ENCODE data around the gene FOXN1. TPM values are rescaled to one million over a fixed set of nuclear protein-coding genes. Genes with fewer than 3 reads are reported as not detected.

FOXN1 gene
- total RNA-seq, 2 donors from 2014 or later: 0.32 TPM; not detected in 1

DNA sequence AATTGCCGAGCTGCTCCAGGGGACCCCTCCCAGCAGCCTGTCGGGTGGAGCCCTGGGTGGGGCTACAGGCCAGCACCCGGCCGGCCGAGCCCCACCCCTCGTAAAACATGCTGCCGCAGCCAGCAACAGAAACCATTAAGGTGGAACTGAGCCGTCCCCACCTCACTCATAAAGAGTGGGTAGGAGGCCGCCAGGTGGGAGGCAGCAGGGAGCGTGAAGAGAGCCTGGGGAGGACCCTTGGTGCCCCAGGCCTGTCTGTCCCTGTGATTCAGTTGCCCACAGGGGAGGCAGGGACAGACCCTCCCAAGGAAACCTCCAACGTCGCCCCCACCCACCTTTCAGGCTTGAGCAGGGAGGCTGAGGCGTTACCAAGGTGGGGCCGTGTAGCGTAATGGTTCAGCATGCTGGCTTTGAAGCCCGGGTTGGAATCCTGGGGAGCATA, 8.4 kb downstream of the FOXN1 start:
- TF ChIP-seq, protein P1, sequence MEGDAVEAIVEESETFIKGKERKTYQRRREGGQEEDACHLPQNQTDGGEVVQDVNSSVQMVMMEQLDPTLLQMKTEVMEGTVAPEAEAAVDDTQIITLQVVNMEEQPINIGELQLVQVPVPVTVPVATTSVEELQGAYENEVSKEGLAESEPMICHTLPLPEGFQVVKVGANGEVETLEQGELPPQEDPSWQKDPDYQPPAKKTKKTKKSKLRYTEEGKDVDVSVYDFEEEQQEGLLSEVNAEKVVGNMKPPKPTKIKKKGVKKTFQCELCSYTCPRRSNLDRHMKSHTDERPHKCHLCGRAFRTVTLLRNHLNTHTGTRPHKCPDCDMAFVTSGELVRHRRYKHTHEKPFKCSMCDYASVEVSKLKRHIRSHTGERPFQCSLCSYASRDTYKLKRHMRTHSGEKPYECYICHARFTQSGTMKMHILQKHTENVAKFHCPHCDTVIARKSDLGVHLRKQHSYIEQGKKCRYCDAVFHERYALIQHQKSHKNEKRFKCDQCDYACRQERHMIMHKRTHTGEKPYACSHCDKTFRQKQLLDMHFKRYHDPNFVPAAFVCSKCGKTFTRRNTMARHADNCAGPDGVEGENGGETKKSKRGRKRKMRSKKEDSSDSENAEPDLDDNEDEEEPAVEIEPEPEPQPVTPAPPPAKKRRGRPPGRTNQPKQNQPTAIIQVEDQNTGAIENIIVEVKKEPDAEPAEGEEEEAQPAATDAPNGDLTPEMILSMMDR (IDR thresholded peaks at IDR 0.05): no peak
- peak overlapping the region; percentile 45 for H3K27ac ChIP-seq

DNA sequence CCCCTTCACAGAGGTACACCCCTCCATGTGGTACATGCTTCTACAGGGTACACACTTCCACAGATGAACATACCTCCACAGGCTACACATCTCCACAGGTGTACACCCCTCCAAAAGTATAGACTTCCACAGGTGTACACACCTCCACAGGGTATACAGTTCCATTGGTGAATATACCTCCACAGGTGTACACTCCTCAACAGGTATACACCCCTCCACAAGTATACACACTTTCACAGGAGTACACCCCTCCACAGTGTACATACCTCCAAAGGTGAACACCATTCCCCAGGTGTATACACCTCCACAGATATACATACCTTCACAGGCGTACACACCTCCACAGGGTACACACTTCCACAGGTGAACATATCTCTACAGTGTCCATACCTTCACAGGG, 9.4 kb downstream of the FOXN1 start:
- H3K9ac ChIP-seq (ENCODE audit: low read depth in 2 of 2, low read length in 2 of 2): no peak overlapping the region
- intact Hi-C loops (cut with DNase I): no loop called here
- H3K4me3 ChIP-seq: no peak overlapping the region
- H3K4me1 ChIP-seq: peaks cover 5% of the 10 kb centered on the region
- no peak overlapping the region for H3K27ac ChIP-seq
- no peaks in the 10 kb centered on the region for H3K27me3 ChIP-seq
- no peaks in the 10 kb centered on the region for H3K36me3 ChIP-seq
- H3K9me3 ChIP-seq: no peaks in the 10 kb centered on the region
- TF ChIP-seq, protein P1 (IDR thresholded peaks at IDR 0.05): no peak
- no peak for DNase-seq

More for the DNA sequence above, 8.4 kb downstream of the FOXN1 start:
- H3K9ac ChIP-seq (ENCODE audit: low read depth in 2 of 2, low read length in 2 of 2): peak overlapping the region in 1 of 2 donors; percentile 26
- H3K36me3 ChIP-seq: no peaks in the 10 kb centered on the region
- no peak overlapping the region for H3K4me3 ChIP-seq
- peaks cover 5% of the 10 kb centered on the region for H3K4me1 ChIP-seq
- no peaks in the 10 kb centered on the region for H3K27me3 ChIP-seq
- intact Hi-C loops (cut with DNase I): no loop called here
- no peaks in the 10 kb centered on the region for H3K9me3 ChIP-seq
- peak; percentile 83 for DNase-seq

DNA sequence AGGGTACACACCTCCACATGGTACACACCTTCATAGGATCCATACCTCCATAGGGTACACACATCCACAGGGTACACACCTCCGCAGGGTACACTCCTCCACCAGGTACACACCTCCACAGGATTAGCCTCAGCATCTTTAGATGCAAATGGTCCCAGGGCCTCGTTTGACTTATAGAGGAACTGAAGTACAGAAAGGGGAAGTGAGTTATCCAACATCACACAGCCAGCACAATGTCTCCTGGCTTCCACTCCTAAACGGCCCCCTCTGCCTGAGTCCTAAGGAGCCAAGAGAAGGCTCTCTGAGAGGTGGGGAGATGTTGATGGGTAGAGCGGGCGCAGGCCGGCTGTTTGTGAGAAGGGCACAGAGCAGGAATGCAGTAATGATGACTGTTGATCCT, 12.0 kb downstream of the FOXN1 start:
- no peaks in the 10 kb centered on the region for H3K27me3 ChIP-seq
- TF ChIP-seq, protein P1 (IDR thresholded peaks at IDR 0.05): no peak
- DNase-seq: no peak
- intact Hi-C loops (cut with DNase I): no loop called here
- H3K36me3 ChIP-seq: no peaks in the 10 kb centered on the region
- H3K4me3 ChIP-seq: no peak overlapping the region
- H3K4me1 ChIP-seq: peaks cover 5% of the 10 kb centered on the region
- H3K9ac ChIP-seq (ENCODE audit: low read depth in 2 of 2, low read length in 2 of 2): no peak overlapping the region
- H3K9me3 ChIP-seq: no peaks in the 10 kb centered on the region
- no peak overlapping the region for H3K27ac ChIP-seq

DNA sequence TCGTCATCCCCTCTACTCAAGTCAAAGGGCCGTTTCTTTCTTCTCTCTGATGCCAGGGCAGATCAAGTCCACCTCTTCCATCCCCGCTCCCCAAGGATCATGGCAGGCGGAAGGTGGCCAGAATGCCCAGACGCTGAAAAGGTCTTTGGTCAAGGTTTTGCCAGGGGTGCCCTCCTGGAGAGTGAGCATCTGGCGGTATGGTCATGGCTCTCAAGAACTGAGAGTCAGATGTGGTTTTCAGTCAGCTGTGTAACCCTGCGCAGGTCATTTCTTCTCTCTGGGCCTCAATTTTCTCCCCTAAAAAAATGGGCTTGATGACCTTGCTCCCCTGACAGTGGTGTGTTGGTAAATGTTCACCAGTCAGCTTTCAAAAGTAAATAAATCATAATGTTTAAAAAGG, 12.4 kb downstream of the FOXN1 start:
- intact Hi-C loops (cut with DNase I): no loop called here
- TF ChIP-seq, protein P1 (IDR thresholded peaks at IDR 0.05): no peak
- H3K4me1 ChIP-seq: peaks cover 5% of the 10 kb centered on the region
- H3K9me3 ChIP-seq: no peaks in the 10 kb centered on the region
- no peak for DNase-seq
- no peaks in the 10 kb centered on the region for H3K36me3 ChIP-seq
- H3K27ac ChIP-seq: no peak overlapping the region
- no peak overlapping the region for H3K9ac ChIP-seq (ENCODE audit: low read depth in 2 of 2, low read length in 2 of 2)
- no peak overlapping the region for H3K4me3 ChIP-seq
- no peaks in the 10 kb centered on the region for H3K27me3 ChIP-seq

DNA sequence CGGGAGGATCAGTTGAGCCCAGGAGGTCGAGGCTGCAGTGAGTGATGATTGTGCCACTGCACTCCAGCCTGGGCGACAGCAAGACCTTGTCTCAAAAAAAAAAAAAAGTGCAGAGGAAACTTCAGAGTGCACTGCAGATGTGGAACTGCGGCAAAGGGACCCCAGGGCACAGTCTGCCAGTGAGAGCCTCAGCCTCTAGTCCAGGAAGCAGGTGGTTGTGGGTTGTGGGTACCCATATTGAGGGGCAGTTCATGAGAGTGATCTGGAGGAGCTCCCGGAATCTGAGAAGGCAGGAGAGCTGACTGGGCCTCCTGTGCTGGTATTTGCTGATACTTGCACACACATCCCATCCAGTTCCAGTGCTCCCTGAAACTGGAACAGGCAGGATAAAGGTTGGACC, 13.1 kb downstream of the FOXN1 start:
- intact Hi-C loops (cut with DNase I): no loop called here
- peaks cover under 1% of the 10 kb centered on the region for H3K4me1 ChIP-seq
- H3K36me3 ChIP-seq: no peaks in the 10 kb centered on the region
- no peak for DNase-seq
- no peak overlapping the region for H3K4me3 ChIP-seq
- no peaks in the 10 kb centered on the region for H3K9me3 ChIP-seq
- TF ChIP-seq, protein P1 (IDR thresholded peaks at IDR 0.05): no peak
- no peaks in the 10 kb centered on the region for H3K27me3 ChIP-seq
- H3K27ac ChIP-seq: no peak overlapping the region
- H3K9ac ChIP-seq (ENCODE audit: low read depth in 2 of 2, low read length in 2 of 2): no peak overlapping the region
